Stimulated activated naive CD4-positive, alpha-beta T cell treated with Interleukin-2 at 50 U/mL for 16 hours (primary cell): ENCODE data around the gene DCDC1.

Experiments
- DNase-seq: peaks from one replicate; lab custom pipeline; 2025; lab: John Stamatoyannopoulos, UW

DCDC1 gene

DNA sequence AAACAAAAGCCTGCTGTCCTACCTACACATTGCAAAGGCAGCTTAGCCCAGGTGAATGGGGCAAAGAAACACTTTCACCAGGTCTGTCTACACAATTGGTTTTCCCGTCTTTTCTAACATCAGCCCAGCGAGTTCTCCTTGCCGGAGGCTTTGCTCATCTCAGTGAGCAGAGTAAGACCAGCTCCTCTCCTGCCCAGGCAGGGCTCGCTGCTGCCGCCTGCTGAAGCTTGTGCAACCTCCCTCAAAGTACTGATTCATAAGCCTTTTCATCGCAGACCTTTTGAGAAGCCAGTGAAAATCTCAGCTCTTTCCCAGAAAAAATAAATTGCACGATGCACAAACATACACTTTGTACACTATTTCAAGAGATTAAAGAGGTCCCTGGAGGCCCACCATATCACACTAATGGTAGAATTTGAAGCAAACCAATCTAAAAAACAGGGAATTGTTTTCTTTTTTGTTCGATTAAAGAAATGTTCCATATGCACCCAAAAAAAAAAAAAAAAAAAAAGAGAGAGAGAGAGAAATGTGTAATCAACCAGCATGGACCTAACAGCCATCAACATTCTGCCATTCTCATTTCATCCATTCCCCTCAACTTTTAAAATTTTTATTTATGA is 455.3 kb downstream of the DCDC1 start:
- DNase-seq = no peak

DNA sequence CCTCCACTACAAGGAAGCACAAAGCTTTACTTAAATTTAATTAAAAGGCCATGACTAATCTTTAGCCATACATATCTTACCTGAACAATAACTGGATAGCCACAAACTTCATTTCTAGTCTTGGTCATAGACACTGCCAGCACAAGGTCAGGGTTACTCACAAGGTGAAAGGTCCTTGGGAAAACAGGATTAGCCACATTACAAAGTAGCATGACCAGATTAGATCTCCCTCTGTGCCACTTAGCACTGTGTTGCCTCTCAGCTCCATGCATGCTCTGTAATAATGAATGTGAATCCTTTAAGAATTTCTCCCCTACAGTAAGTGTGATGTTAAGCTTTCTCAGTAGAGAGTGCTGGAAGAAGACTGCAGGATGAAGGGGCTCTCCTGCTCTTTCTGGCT is 458.3 kb downstream of the DCDC1 start:
- no peak for DNase-seq

DNA sequence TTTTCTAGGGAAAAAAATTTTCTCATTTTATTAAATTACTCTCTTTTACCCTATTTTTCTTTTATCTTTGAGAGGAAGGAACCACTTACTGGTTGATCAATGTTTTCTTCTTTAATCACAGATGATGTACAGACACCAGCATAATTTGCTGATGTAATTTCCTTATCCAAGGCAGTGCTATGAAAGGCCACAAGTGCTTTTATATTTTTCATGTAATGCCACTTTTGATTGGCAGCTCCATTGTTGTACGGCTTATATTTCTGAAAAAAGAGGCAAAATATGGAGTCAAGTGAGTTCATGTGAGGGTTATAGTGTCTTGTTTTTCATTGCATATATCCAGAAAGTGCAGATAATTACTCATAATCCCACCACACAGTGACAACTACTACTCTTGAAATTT is 460.7 kb downstream of the DCDC1 start:
- DNase-seq = no peak

DNA sequence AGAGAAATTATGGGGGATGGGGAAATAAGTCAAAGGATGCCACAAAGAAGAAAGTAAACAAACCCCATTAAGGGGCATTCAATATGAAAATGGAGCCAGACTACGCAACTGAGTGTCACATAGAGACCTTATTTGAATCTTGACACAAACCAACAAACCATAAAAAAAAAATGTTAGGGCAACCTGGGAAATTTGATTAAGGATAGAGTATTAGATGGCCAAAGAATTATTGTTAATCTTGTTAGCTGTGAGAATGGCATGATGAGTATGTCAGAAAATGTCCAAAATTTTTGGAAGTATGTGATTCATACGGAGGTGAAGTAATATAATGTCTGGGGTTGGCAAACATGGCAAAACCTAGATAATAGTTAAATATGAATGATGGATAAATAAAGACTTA is 461.3 kb downstream of the DCDC1 start:
- no peak for DNase-seq

DNA sequence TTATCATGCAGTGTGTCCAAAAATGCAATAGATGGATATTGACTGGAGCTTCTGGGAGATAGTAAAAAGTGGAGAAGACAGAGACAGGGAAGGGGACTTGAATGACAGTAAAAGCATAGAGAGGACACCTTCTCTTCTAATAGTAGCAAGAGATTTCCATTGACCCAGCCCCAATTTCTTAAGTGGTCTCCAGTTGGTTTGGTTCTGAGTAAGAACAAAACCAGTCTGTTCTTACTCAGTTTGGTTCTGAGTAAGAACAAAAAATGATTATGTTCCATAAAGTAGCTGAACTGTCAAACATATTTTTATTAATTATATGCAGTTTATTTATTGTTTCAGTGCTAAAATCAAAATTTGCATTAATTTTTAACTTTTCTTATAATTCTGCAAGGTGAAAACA is 466.6 kb downstream of the DCDC1 start:
- DNase-seq = no peak

DNA sequence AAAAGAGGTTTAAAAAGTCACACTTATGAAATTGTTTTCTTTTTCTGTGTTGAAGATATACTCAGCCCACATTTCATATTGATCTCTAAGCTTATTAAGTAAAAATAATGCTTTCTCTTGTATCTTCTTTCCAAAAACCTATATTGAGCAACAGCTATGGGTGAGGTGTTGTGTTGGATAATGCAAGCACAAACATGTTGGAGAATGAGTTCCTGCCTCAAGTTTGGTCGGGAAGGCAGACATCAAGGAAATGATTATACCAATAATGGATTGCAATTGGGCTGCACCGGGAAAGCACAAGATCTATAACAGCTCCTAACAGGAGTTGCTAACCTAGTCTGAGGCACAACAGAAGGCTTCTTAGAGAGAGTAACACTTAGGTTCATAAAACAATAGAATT is 474.5 kb downstream of the DCDC1 start:
- DNase-seq = no peak

DNA sequence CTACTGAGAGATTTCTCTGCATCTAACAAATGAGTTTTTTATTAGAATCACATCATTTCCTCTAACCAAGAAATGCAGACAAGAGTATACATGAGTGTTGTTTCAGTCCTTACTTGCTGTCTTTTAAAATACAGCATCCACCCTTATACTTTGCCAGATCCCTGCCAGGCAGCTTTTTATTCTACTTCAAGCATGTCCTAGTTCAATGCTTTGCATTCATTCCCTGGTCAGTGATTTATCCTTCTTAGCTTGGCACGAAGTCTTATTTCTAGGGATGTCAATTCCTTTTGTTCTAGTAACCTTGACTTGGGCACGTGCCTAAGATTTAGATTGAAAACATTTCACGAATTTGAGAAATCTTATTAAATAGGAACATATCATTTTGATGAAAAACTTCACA is 476.2 kb downstream of the DCDC1 start:
- no peak for DNase-seq

DNA sequence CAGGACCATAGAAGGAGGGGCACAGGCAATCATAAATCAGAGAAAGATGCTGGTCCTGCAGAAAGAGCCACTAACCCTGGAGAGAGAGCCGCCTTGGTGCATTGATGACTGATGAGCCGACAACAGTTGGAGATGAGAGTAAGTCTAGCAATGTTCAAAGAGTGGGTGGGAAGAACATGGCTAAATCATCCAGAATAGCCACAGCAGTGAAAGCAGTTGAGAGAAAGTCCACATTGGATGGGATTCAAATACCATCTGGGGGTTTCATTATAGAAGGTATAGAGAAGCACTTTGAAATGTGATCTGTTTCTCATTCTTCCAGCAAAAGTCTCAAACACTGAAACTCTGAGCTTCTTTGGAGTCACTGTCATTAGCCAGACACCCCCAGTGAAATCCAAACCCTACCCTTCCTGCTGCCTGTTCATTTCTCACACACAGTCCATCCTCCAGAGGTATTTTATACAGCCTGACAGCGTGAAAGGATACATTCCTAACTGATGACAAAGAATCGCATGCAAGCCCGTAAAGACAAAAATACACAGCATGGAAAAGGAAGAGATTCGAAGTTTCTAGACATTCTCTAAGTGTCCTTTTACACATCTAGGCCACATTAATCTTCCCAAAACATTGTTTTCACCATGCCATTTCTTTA is 480.3 kb downstream of the DCDC1 start:
- DNase-seq = no peak

DNA sequence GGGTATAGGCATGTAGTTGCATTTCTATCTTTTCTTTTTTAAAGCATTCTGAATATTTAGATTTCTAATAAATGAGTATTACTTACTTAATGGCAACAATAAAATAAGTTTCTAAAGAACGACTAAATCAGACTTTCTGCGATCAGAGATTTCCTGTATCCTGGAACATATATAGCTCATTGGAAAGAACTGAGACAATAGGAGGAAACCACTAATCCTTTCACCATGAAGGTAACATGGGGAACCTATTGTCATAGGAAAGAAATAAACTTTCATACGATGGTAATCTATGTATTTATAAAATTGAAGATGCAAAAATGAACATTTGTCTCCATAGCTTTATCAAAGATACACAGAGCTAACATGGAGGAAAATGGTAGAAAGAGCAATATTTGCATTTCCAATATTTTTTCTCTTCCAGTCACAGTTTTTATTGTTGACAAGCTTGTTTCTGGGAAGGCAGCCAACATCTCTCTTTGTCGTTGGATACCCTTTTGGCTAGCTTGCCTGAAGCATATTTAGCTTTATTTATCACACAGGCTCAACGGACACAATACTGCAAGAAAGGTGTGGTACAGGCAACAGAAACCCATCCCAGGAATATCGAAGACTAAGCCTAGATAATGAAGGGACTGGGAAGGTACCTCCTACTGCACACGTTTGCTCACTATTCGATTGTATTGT is 490.1 kb downstream of the DCDC1 start:
- DNase-seq = no peak

DNA sequence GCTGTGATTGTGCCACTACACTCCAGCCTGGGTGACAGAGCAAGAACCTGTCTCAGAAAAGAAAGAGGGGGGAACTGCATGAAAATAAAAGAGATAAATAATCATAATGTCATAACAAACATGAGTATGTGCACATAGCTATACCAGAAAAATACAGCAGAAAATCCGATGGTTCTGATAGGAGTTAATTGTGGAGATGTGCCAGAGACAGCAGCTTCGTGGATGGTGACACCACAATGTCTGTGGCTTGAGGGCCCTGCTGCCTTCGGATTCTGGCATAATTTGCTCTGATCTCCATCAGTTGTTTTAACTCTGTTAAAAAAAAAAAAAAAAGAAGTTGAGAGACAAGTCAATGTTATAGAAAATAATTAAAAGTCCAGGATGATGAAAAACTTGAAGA is 491.1 kb downstream of the DCDC1 start:
- DNase-seq = no peak

DNA sequence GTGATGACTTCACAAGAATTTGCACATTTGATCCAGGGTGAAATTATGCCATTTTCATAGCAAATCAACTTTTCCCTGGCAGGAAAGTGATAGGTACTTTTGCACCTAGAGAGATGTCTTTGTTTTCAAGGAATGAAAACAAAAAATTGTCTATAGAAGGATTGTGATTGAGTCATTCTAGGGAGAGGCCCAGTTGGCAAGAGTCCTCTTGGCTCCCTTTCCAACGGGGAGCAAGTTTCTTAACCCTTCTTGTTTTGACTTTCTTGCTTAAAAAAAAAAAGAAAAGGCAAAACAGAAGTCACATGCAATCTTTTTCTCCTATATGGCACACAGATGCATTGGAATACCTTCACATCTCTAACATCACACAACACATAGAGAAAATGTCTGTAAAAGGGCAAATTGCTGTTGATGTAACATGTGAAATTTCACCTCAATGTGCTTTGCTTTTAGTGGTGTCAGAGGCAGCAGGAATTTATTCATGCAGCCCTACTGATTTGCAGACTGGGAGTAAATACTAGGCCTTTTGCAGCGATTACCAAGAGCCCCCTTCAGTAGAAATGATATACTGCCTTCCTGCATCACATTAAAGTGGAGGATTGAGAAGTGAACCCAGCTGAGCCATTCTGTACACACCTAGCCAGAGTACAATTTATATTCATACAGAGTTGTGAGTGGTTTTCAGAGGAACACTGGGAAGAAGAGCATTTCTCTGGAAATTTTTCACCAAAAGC is 492.7 kb downstream of the DCDC1 start:
- DNase-seq = no peak

DNA sequence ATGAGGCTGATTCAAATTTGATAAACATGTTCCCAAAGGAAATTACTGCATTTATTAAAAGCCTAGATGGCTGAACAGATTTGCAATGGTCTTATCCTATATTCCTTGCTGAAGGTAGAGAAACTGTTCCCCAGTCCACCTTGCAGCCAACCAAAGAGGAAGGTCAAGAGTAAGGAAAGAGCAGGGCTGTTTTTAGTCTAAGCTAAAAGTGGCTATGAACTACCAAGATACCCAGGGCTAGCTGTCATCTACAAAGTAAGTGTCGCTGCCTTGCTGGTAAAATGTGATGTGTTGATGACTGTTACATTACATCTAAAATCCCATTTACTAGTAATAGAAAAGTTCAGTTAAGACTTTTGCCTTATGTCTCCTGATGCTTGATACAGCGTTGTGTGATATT is 493.3 kb downstream of the DCDC1 start:
- DNase-seq = no peak

DNA sequence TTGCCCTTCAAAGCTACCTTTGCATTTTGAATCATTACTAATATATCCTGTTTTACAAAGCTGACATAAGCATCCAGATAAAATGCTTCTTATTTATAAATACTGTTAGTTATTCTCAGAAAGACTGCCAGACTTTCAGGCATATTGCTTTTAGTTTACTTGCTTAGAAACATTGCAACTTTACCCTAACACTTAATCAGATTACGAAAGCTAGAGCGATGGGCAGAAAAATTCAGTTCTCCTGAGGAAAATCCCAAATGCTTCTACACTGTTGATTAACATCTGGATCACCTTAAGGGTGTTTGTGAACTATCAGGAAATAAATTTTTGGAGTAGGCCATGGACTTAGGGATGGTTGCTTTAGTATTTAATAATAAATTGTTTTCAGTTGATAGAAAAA is 493.7 kb downstream of the DCDC1 start:
- no peak for DNase-seq

DNA sequence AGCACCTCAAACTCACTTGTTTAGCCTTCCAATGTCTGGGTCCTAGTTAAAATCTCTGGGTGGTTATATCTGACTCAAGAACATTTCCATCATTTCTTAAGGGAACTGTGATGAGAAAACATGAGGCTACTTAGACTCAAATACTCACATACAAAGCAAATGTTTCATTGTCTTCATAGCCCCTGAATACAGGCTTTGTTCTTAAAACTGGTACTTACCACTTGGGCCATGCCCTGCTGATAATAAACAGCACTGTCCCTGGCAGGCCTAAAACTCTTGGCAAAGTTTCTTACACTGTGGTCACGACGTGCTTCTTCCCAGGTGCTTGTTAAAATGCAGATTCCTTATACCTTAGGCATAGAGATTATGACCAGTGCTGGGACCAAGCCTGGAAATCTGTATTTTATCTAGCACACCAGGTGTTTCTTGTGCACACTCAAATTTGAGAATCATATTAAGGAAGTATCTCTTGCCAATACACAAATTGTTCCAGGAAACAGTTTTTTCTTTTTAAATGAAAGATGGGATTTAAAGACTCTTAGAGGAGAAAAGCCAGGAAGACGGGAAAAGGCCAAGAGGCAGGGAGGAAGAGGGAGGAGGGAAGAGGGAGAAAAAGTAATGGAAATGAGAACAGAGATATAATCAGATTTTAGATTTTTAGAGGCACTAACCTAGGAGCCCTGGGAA is 495.5 kb downstream of the DCDC1 start:
- no peak for DNase-seq

DNA sequence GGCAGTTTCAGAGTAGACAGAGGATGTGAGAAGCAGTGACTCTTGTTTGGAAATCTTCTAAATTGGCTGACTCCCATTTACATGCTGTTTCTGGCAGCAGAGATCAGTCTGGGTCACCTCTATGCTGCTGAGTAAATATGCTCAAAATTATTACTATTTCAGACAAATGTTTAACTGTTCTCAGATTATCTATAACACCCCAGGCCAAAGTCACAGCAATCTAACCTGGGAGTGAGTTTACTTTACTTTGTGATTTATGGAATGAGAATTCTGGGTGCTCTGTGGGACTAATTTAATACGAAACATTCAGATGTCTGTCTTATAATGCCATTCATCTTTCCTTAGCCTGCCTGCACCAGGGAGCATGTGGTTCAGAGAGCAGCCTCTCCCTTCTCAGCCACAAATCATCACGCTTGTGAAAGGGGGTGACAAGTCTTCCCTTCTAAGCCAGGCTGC is 500.9 kb downstream of the DCDC1 start:
- no peak for DNase-seq

DNA sequence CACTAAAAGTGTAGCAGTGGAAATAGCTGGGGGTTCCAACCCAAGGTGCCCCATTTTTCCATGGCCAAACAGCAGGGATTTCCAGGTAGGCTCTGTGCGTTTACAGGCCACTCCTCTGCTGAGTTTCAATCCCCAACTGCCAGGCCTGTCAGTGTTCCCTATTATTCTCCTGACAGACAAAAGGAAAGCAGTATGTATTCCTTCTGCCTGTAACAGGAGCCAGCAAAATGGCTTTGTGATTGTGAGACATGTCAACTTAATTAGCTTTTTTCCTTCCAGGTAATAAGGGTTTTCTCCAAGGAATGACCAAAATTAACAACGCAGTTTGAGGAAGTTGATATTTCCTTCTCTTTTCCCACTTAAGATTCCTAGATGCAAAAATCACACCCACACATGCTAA is 506.3 kb downstream of the DCDC1 start:
- DNase-seq = no peak

DNA sequence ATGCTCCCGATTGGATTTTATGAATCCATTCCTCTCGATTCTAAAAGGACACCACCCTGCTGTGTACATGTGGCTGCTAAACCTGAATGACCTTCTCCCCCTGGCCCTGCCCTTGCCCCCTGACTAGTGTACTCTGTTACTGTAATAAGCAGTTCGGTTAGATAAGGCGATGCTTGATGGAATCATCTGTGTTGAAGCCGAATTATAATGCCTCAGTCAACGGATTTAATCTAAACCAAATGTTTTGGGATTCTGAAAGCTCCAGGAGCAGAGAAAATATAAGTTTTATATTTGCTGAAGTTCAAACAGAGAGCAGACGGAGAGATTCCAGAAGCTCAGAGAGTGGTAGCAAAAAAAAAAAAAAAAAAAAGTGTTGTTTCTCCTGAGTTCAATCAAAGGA is 508.0 kb downstream of the DCDC1 start:
- no peak for DNase-seq

DNA sequence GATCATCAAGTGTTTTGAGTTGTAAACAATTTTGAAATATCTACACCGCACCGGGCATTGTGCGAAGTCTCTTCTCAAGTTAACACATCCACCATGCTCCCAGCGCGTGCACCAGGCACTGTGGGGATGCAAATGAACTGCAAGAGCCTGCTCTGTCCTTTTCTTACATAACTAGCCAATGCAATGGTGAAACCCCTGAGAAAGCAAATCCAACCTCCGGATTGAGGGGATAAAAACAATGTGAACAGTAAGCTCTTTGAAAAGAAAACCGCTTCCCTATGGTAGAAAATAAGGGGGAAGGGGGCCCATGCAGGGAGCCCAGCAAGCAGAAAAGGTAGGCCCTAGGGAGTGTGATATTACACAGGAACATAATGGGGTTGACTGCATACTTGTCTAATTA is 508.5 kb downstream of the DCDC1 start:
- no peak for DNase-seq

DNA sequence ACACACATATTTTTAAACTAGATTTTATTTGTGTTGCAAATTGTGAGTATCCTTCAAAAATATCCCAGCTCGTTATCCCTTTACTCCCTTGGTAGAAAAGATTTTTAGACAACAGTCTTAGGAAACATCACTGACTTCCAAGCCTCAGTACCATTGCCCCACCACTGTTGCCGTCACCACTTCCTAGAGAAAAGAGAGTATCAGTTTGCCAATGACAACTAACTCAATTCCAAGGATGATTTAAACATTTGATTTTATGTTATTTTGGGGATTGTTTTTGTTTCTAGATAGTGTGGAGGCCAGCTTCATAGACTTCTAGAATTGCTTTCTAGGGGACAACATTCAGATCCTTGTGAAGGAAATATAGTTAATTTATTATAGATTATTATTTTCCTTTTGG is 509.4 kb downstream of the DCDC1 start:
- no peak for DNase-seq

DNA sequence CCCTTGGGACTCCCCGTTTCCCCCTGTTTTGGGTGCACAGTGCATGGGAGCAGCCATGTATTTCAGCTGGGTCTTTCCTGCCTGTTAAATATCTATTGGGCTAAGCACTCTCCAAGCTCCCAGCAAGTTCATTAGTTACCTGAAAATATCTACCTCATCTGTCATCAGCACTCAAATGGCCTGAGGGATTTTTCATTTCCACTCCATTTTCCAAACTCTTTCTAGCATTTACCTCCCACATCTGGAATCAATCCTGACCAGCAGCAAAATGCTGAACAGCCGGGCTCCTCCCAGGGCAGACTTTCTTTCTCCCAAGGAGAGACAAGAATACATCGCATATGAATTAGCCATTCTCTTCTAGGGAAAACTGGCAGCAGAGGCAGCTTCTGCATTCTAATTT is 509.9 kb downstream of the DCDC1 start:
- no peak for DNase-seq

DNA sequence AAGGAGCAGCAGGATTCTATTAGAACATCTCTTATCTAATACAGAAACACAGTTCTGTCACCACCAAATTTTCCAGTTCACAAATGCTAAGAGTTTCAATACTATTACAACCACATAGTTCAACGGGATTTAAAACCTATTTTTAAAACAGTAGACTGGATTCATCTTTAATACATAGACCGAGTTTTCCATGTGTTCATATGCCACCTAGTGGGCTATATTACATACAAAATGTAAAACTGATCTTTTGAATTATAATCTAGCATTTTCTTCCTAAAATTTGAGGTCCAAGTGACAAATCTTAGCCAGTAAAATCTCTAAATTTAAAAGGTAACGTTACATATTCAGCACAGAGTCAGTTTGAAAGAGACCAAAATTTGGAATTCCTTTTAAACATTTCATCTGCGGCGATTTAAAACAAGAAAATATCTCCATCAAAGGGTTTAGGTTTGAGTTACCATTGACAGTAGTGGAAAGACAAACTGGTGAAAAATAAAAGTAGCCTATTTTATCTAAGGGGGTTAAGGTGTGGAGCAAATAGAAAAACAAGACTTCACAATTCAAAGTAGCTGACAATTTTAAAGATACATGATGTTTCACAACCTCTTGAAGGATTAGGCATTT is 514.0 kb downstream of the DCDC1 start:
- no peak for DNase-seq

DNA sequence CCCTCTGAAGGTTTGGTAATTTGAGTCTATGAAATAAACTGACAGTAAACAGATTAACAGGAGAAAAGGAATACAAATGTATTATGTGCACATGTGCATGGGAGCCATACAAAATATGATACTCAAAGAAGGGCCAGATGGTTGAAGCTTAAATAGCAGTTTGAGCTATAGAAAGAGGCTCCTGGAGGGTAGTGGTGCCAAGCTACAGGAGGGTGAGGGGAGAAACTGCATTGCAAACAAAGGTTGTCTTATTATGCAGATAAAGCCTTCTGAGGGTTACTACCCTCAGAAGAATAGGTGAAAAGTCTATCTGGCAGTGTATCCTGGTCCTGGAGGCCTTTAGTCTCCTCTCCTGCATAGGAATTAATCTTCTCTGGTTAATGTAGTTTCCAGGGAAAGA is 516.1 kb downstream of the DCDC1 start:
- no peak for DNase-seq
